Right kidney (tissue), 1 donor: ENCODE data around the gene UGT1A3.
"Not testable (repeated sequence)": the region's sequence is repeated elsewhere in the genome, so short reads cannot be mapped to it uniquely, and the experiment has no call there.

Experiments used
- DNase-seq: peaks from one replicate; pipeline ENCODE4 v3.0.0-alpha.2; 2016

Gene UGT1A3

GRCh38 chr2:233707940-233708644 is 20.8 kb upstream of the UGT1A3 start:
- no peak for DNase-seq

DNA sequence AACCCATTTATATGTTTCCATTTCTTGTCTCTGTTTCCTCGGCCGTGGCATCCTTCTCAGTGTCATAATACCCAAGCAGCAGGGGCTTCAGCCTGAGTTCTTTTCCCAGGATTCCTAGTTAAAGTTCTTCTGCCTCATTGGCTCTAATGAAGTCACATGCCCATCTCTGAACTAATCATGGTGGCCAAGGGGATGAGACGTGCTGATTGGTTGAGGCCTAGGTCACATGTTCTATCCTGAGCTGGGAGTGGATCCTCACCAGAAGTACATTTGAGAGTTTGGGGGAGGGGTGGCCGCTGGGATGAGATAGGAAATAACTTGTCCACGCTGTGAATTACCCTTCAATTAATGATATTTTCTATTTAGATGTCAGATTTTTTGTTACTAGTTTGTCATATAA is 19.9 kb upstream of the UGT1A3 start:
- no peak for DNase-seq

GRCh38 chr2:233711312-233712008 is 17.4 kb upstream of the UGT1A3 start:
- DNase-seq = peak; percentile 37

GRCh38 chr2:233712611-233713261 is 16.1 kb upstream of the UGT1A3 start, which contains the start of gene UGT1A5:
TSS of gene UGT1A5 (plus strand) at chr2:233712907. CDS start at chr2:233712992, 85 bp downstream.
- DNase-seq = no peak

GRCh38 chr2:233713262-233713615 is 15.6 kb upstream of the UGT1A3 start:
- DNase-seq = no peak

- DNase-seq = no peak
Observed at GRCh38 chr2:233714121-233714520, 14.7 kb upstream of the UGT1A3 start.

GRCh38 chr2:233718552-233718951 is 10.3 kb upstream of the UGT1A3 start, which contains the start of gene UGT1A4:
TSS of gene UGT1A4 (plus strand) at chr2:233718736. CDS start at chr2:233718821, 85 bp downstream.
- no peak for DNase-seq

GRCh38 chr2:233736868-233737653 is 8.2 kb downstream of the UGT1A3 start:
- not testable (repeated sequence) for DNase-seq

GRCh38 chr2:233740870-233741269 is 12.0 kb downstream of the UGT1A3 start:
- no peak for DNase-seq

GRCh38 chr2:233743464-233744259 is 14.8 kb downstream of the UGT1A3 start:
- DNase-seq = no peak

- DNase-seq = no peak
Observed at GRCh38 chr2:233745073-233745755, 16.4 kb downstream of the UGT1A3 start.

DNA sequence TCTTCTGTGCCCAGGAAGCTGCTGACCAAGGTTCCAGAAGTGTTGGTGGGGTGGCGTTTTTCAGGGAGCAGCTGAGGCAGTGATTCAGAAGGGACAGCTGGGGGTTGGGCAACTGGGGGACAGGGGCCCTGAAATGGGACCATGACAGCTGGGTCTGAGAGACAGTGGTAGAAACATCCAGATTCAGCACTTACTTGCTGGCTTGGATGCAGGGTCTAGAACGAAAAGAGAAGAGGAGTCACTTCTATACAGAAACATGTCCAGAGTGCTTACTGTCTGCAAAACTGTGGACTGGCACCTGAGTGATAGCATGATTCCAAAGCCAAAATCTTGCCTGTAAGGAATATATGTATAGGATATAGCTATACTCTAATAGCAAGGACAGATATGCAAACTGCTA is 17.0 kb downstream of the UGT1A3 start:
- DNase-seq = not testable (repeated sequence)

DNA sequence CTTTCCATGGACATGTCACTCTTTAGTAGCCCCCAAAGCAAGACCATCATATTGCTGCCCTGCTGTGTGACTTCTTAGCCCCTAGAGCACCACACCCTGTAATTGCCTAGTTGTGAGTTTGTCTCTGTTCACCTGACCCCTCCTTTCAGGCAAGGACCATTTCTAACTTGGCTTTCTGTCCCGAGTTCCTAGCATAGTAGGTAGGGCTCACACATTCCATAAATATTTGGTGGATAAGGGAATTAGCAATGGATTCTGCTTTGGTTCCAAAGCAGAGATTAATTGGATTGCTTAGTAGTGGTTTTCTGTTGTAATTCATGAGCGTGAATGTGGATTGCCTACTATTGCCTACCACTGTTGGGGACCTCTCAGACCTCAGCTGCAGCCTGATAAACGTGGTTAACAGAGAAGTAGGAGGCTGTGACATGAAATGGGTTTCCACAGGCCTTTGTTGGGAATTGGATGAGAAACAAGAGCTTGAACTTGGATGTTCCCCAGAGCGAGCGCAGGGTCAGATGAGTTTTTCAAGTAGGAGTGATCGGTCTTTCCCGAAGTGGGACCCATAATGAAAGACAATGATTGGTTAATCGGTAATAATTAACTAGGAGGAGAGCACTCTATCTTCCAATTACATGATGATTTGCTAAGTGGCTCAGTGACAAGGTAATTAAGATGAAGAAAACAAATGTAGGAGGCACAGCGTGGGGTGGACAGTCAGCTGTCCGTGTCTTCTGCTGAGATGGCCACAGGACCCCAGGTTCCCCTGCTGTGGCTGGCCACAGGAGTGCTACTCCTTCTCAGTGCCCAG is 17.8 kb downstream of the UGT1A3 start:
- DNase-seq = no peak

DNA sequence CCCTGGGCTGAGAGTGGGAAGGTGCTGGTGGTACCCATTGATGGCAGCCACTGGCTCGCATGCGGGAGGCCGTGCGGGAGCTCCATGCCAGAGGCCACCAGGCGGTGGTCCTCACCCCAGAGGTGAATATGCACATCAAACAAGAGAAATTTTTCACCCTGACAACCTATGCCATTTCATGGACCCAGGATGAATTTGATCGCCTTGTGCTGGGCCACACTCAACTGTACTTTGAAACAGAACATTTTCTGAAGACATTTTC is 18.4 kb downstream of the UGT1A3 start:
- DNase-seq = no peak

GRCh38 chr2:233750689-233751088 is 21.8 kb downstream of the UGT1A3 start:
- DNase-seq = not testable (repeated sequence)

DNA sequence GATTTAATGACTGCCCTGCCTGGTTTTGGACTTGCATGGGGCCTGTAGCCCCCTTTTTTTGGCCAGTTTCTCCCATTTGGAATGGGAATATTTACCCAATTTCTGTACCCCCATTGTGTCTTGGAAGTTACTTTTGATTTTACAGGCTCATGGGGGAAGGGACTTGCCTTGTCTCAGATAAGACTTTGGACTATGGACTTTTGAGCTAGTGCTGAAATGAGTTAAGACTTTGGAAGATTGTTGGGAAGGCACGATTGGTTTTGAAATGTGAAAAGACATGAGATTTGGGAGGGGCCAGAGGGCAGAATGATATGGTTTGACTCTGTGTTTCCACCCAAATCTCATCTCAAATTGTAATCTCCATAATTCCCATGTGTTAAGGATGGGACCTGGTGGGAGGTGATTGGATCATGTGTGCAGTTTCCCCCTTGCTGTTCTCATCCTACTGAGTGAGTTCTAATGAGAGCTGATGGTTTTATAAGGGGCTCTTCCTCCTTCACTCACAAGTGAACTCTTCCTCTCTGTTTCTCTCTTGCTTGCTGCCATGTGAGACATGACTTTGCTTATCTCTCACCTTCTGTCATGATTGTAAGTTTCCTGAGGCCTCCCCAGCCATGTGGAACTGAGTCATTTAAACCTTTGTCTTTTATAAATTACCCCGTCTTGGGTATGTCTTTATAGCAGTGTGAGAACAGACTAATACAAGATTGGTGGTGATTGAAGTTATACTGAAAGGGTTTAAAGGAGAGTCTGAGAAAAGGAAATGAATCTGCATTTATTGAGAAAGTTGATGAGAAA is 22.6 kb downstream of the UGT1A3 start:
- not testable (repeated sequence) for DNase-seq

DNA sequence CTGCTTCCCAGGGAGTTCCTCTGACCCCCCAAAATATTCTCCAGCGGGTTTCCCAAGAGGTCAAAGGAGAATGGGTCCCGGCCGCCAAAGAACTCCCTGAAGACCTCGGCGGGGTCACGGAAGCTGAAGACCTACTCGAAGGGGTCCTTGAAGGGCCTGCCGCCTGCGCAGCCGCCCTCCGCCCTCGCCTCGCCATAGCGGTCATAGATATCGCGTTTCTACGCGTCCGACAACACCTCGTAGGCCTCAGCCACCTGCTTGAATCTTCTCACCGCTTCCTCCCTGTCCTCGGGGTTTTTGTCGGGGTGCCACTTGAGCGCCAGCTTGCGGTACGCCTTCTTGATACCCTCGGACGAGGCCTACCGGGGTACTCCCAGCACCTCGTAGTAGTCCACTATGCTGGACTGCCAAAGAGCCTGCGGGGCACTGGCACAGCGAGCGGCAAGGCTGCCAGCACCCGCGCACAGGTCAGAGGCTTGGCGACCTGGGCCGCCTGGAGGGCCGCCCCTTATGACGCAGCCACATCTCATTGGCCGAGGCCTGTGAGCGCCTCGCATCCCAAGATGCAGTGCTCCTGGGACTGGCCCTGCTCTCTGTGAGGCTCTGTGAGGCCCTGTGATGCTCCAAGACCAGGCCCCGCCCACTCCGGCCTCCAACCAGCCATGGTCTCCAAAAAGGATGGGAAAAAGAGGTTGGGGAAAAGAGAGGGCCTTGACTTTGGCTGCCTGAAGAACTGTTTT is 26.2 kb downstream of the UGT1A3 start:
- no peak for DNase-seq

- DNase-seq = no peak
Observed at GRCh38 chr2:233756429-233757081, 27.7 kb downstream of the UGT1A3 start.
